Endothelial cell of umbilical vein (primary cell): ENCODE data around the gene CASR. TPM values are rescaled to one million over a fixed set of nuclear protein-coding genes. Genes with fewer than 3 reads are reported as not detected.

Source experiments
- BruUV-seq: library from RNA; stranded (reverse); fragments of 400-500 nt; replicated peaks from 2 replicates; lab custom pipeline; 2021; lab: Mats Ljungman, UMichigan
- CTCF ChIA-PET: fragments of 300-600, 350-600 bp; sonication (Branson Sonifier 250); formaldehyde crosslinking; loops from one replicate; lab custom pipeline; 2021; ENCODE audit warnings: antibody characterized with exemption, inconsistent platforms; lab: Charles Lee
- POLR2A ChIA-PET: fragments of 300-600, 350-600 bp; sonication (Branson Sonifier 250); formaldehyde crosslinking; loops from one replicate; lab custom pipeline; 2021; ENCODE audit warnings: antibody characterized with exemption, inconsistent platforms; lab: Charles Lee
- DNase-seq: peaks from one replicate; pipeline ENCODE4 v3.0.0-alpha.2; 2011; ENCODE audit warnings: low read depth, low spot score
- FAIRE-seq: peaks from 2 replicates; lab custom pipeline; 2011; peaks lifted over from hg19 to GRCh38; lab: Jason Lieb, UNC
- H2AFZ ChIP-seq: 2 replicates; pipeline ENCODE4 v1.6.0; 2012; ENCODE audit warnings: low read depth, low read length, control low read depth, inconsistent platforms
- H3K27ac ChIP-seq: 2 replicates; pipeline ENCODE4 v1.5.1; 2011; ENCODE audit warnings: low read depth, mild to moderate bottlenecking, control low read depth, low read length, moderate library complexity; ENCODE audit not compliant: insufficient read depth
- H3K27me3 ChIP-seq, 2 experiments: 2 replicates each; pipeline versions ENCODE4 v1.6.0 to v1.6.1; 2011; ENCODE audit warnings: low read length in 2 of 2, mixed read lengths in 1 of 2; ENCODE audit not compliant: control insufficient read depth in 2 of 2, insufficient read depth in 2 of 2
- H3K36me3 ChIP-seq, 2 experiments: 2 replicates in 1 of 2; 3 replicates in 1 of 2; pipeline ENCODE4 v1.5.1; 2011; ENCODE audit warnings: low read length in 2 of 2, mild to moderate bottlenecking in 1 of 2, moderate library complexity in 1 of 2; ENCODE audit not compliant: control insufficient read depth in 2 of 2, insufficient read depth in 2 of 2; ENCODE audit errors: extremely low read depth in 1 of 2
- H3K4me1 ChIP-seq: 3 replicates; pipeline ENCODE4 v1.5.1; 2011; ENCODE audit warnings: mild to moderate bottlenecking, low read length; ENCODE audit not compliant: control insufficient read depth, insufficient read depth; ENCODE audit errors: extremely low read depth
- H3K4me2 ChIP-seq: 2 replicates; pipeline ENCODE4 v1.6.1; 2011; ENCODE audit warnings: low read length, control low read depth, mixed read lengths; ENCODE audit not compliant: insufficient read depth
- H3K4me3 ChIP-seq, 3 experiments: fragments of 200-600 bp in 1 of 3; sonication (generic), shearing (Covaris generic) in 1 of 3; replicated peaks in 1 of 3; 2 replicates each; pipeline ENCODE4 v1.5.1; 2011 to 2016; ENCODE audit warnings: control low read depth in 3 of 3, low read length in 3 of 3, mild to moderate bottlenecking in 2 of 3, inconsistent platforms in 1 of 3, low read depth in 1 of 3, moderate library complexity in 1 of 3; ENCODE audit not compliant: insufficient read depth in 1 of 3
- H3K79me2 ChIP-seq: 2 replicates; pipeline ENCODE4 v1.6.0; 2012; ENCODE audit warnings: low read length, inconsistent platforms; ENCODE audit not compliant: control insufficient read depth, insufficient read depth
- H3K9ac ChIP-seq: replicated peaks from 2 replicates; pipeline ENCODE3; 2011; ENCODE audit warnings: low read length, control low read depth; ENCODE audit not compliant: insufficient read depth; ENCODE audit errors: extremely low read depth
- H3K9me1 ChIP-seq: replicated peaks from 3 replicates; pipeline ENCODE4 v1.6.0; 2011; ENCODE audit warnings: mild to moderate bottlenecking, low read length; ENCODE audit not compliant: control insufficient read depth, insufficient read depth; ENCODE audit errors: extremely low read depth
- H3K9me3 ChIP-seq: replicated peaks from 2 replicates; pipeline ENCODE4 v1.5.1; 2012; ENCODE audit warnings: low read length, inconsistent platforms; ENCODE audit not compliant: control insufficient read depth, insufficient read depth
- H4K20me1 ChIP-seq: replicated peaks from 2 replicates; pipeline ENCODE3; 2011; ENCODE audit warnings: mild to moderate bottlenecking, low read length; ENCODE audit not compliant: control insufficient read depth, insufficient read depth; ENCODE audit errors: extremely low read depth
- CTCF ChIP-seq, 2 donors: IDR thresholded peaks; 1 replicate in 1 of 2; 2 replicates in 1 of 2; pipeline ENCODE4 v1.5.1; 2011; ENCODE audit warnings: low read length in 2 of 2, mild to moderate bottlenecking in 2 of 2, moderate library complexity in 2 of 2, control low read depth in 1 of 2, inconsistent platforms in 1 of 2, low read depth in 1 of 2; ENCODE audit not compliant: insufficient read depth in 1 of 2; ENCODE audit errors: extremely low read depth in 1 of 2
- EZH2 ChIP-seq: IDR thresholded peaks from 2 replicates; pipeline ENCODE4 v1.6.1; 2012; ENCODE audit warnings: borderline replicate concordance, low read depth, mild to moderate bottlenecking, moderate library complexity, low read length, inconsistent platforms; ENCODE audit not compliant: severe bottlenecking
- FOS ChIP-seq: IDR thresholded peaks from 2 replicates; pipeline ENCODE4 v1.6.1; 2011; ENCODE audit warnings: mild to moderate bottlenecking, low read length, moderate library complexity, borderline replicate concordance; ENCODE audit not compliant: insufficient read depth
- GATA2 ChIP-seq: IDR thresholded peaks from 2 replicates; pipeline ENCODE4 v1.7.0; 2011; ENCODE audit warnings: low read depth, mild to moderate bottlenecking, moderate library complexity, mixed read lengths, low read length; ENCODE audit not compliant: insufficient read length, insufficient read depth
- JUN ChIP-seq: IDR thresholded peaks from 2 replicates; pipeline ENCODE4 v1.6.1; 2011; ENCODE audit warnings: borderline replicate concordance, low read depth; ENCODE audit not compliant: insufficient read length, insufficient read depth
- MYC ChIP-seq: IDR thresholded peaks from one replicate; pipeline ENCODE4 v1.6.1; 2011; ENCODE audit warnings: mild to moderate bottlenecking, low read depth, low read length
- POLR2A ChIP-seq: IDR thresholded peaks from 2 replicates; pipeline ENCODE4 v1.6.1; 2012; ENCODE audit warnings: low read depth, mild to moderate bottlenecking, control low read depth, low read length
- POLR2AphosphoS5 ChIP-seq: IDR thresholded peaks from 2 replicates; pipeline ENCODE4 v1.6.1; 2012; ENCODE audit warnings: low read depth, mild to moderate bottlenecking, control low read depth, low read length, moderate library complexity; ENCODE audit not compliant: insufficient read depth
- dilution Hi-C: fragments of 300-500 bp; cut with MboI; formaldehyde crosslinking; loops from one replicate; pipeline ENCODE4 v1.15.0; 2019; ENCODE audit warnings: low sequenced_read_pairs; ENCODE audit not compliant: extremely low pct_ligation_motif_present
- intact Hi-C: fragments of 100-400 bp; cut with micrococcal nuclease; formaldehyde crosslinking; loops from one replicate; pipeline ENCODE4 v1.10.0; 2022
- polyA plus RNA-seq, 4 experiments: library from polyadenylated mRNA; depleted of rRNA in 3 of 4; stranded (reverse) in 3 of 4; unstranded in 1 of 4; fragments of >200 nt; gene quantifications; 2 replicates each; pipeline versions ENCODE4 v1.2.1 to v1.2.3, GENCODE V29; 2011 to 2012; ENCODE audit warnings: missing spikeins in 1 of 4
- total RNA-seq: library from RNA; stranded (reverse); gene quantifications from 2 replicates; pipeline ENCODE4 v1.2.3, GENCODE V29; 2021
- TF ChIP-seq, protein P1 (sequence below): IDR thresholded peaks from 2 replicates; pipeline ENCODE4 v1.6.1; 2011; ENCODE audit not compliant: insufficient read depth, insufficient read length

The CASR gene
- total and polyA plus RNA-seq, 2 donors (not counting 3 experiments of a cell fraction or from before 2014, with no cell fraction given): not detected

DNA sequence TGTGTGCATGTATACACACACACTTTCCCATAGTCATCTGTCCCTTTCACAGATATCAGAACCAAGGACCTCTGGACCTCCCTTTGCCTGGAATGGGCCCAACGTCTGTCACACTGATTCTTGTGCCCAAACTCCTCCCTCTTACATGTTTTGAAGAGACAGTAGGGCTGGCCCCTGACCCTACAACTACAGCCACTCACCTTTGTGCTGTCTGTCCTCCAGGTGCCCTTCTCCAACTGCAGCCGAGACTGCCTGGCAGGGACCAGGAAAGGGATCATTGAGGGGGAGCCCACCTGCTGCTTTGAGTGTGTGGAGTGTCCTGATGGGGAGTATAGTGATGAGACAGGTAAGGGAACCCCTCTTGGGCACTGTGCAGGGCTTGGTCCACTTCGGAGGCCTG, 98.4 kb downstream of the CASR start:
- no peaks in the 10 kb centered on the region for H3K36me3 ChIP-seq
- no peak overlapping the region for H3K4me3 ChIP-seq
- no peaks in the 10 kb centered on the region for H3K4me1 ChIP-seq
- ChIA-PET POLR2A (no interaction called here), CTCF (no interaction called here)
- no peaks in the 10 kb centered on the region for H4K20me1 ChIP-seq
- H3K27me3 ChIP-seq: peaks cover 0 to 1% of the 10 kb centered on the region in 2 experiments
- H3K9me3 ChIP-seq: no peaks in the 10 kb centered on the region
- H3K4me2 ChIP-seq: no peak overlapping the region
- intact Hi-C loops (no loop called here), dilution Hi-C loops (no loop called here)
- H3K9ac ChIP-seq: no peak overlapping the region
- FAIRE-seq (no peak), DNase-seq (no peak)
- TF ChIP-seq POLR2AphosphoS5 (no peak), FOS (no peak), EZH2 (no peak), GATA2 (no peak)
- H3K9me1 ChIP-seq: no peaks in the 10 kb centered on the region
- H3K79me2 ChIP-seq: no peaks in the 10 kb centered on the region
- BruUV-seq: no TSS peak
- no peak overlapping the region for H3K27ac ChIP-seq
- H2AFZ ChIP-seq: no peak overlapping the region

DNA sequence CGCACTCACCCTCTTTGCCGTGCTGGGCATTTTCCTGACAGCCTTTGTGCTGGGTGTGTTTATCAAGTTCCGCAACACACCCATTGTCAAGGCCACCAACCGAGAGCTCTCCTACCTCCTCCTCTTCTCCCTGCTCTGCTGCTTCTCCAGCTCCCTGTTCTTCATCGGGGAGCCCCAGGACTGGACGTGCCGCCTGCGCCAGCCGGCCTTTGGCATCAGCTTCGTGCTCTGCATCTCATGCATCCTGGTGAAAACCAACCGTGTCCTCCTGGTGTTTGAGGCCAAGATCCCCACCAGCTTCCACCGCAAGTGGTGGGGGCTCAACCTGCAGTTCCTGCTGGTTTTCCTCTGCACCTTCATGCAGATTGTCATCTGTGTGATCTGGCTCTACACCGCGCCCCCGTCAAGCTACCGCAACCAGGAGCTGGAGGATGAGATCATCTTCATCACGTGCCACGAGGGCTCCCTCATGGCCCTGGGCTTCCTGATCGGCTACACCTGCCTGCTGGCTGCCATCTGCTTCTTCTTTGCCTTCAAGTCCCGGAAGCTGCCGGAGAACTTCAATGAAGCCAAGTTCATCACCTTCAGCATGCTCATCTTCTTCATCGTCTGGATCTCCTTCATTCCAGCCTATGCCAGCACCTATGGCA, 100.5 kb downstream of the CASR start:
- TF ChIP-seq FOS (no peak), POLR2A (no peak), JUN (no peak), EZH2 (no peak), POLR2AphosphoS5 (no peak), MYC (no peak), CTCF (IDR thresholded peaks at IDR 0.05; ENCODE audit: extremely low read depth in 1 of 2, insufficient read depth in 1 of 2, low read depth in 1 of 2, low read length in 2 of 2) (no peak), GATA2 (no peak)
- TF ChIP-seq, protein P1, sequence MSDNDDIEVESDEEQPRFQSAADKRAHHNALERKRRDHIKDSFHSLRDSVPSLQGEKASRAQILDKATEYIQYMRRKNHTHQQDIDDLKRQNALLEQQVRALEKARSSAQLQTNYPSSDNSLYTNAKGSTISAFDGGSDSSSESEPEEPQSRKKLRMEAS: no peak
- Histone ChIP-seq H3K79me2 (no peaks in the 10 kb centered on the region), H3K9me3 (no peaks in the 10 kb centered on the region), H3K9ac (no peak overlapping the region), H3K4me3 (no peak overlapping the region), H3K27ac (no peak overlapping the region), H3K4me1 (no peaks in the 10 kb centered on the region), H4K20me1 (no peaks in the 10 kb centered on the region), H2AFZ (no peak overlapping the region), H3K27me3 (peaks cover 0 to 3% of the 10 kb centered on the region in 2 experiments), H3K36me3 (no peaks in the 10 kb centered on the region), H3K9me1 (no peaks in the 10 kb centered on the region), H3K4me2 (no peak overlapping the region)
- dilution Hi-C loops: no loop called here
- ChIA-PET POLR2A (no interaction called here), CTCF (no interaction called here)
- intact Hi-C loops: no loop called here
- no TSS peak for BruUV-seq
- DNase-seq: no peak
- FAIRE-seq: no peak
